Vagina (tissue), 2 donors: ENCODE measurements around the gene TRAPPC2L.

Experiments
- POLR2A ChIP-seq, 2 donors: fragments of 450-650 bp; IDR thresholded peaks; one replicate each; pipeline ENCODE4 v1.6.1; 2017; ENCODE audit warnings: antibody characterized with exemption in 2 of 2, mild to moderate bottlenecking in 2 of 2, moderate library complexity in 2 of 2
- POLR2AphosphoS5 ChIP-seq, 2 donors: sonication (generic); formaldehyde crosslinking; IDR thresholded peaks; one replicate each; pipeline ENCODE4 v1.9.0; 2017; ENCODE audit warnings: antibody characterized with exemption in 2 of 2, mild to moderate bottlenecking in 2 of 2, low read depth in 1 of 2; ENCODE audit not compliant: insufficient read depth in 1 of 2
- TF ChIP-seq, protein P1 (sequence below), 3 experiments: fragments of 450-650 bp in 2 of 3; fragments of 200-600 bp in 1 of 3; sonication (generic) in 1 of 3; IDR thresholded peaks; one replicate each; pipeline ENCODE4 v1.5.1; 2017 to 2019; ENCODE audit warnings: antibody characterized with exemption in 3 of 3, mild to moderate bottlenecking in 2 of 3, moderate library complexity in 2 of 3

DNA sequence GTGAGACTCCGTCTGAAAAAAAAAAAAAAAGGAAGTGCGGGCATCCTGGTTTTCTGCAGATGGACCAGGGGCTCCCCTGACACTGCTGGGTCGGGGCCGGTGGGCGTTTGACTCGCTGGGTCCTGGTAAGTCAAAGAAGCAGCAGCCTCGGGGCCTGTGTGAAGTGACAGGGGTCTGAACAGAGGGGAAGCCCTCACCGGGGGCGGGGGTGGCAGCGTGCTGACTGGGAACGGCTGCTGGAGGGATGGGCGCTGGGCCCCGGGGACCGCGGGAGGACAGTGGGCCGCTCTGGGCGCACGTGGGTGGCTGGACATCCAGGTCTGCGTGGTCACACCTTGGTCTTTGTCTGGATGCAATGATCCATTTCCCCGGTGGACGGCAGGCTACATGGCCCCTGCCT, 8.4 kb upstream of the TRAPPC2L start:
- TF ChIP-seq, protein P1, sequence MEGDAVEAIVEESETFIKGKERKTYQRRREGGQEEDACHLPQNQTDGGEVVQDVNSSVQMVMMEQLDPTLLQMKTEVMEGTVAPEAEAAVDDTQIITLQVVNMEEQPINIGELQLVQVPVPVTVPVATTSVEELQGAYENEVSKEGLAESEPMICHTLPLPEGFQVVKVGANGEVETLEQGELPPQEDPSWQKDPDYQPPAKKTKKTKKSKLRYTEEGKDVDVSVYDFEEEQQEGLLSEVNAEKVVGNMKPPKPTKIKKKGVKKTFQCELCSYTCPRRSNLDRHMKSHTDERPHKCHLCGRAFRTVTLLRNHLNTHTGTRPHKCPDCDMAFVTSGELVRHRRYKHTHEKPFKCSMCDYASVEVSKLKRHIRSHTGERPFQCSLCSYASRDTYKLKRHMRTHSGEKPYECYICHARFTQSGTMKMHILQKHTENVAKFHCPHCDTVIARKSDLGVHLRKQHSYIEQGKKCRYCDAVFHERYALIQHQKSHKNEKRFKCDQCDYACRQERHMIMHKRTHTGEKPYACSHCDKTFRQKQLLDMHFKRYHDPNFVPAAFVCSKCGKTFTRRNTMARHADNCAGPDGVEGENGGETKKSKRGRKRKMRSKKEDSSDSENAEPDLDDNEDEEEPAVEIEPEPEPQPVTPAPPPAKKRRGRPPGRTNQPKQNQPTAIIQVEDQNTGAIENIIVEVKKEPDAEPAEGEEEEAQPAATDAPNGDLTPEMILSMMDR (IDR thresholded peaks at IDR 0.05) = no peak
- TF ChIP-seq POLR2A (IDR thresholded peaks at IDR 0.05) (no peak), POLR2AphosphoS5 (IDR thresholded peaks at IDR 0.05; ENCODE audit: insufficient read depth in 1 of 2, low read depth in 1 of 2) (no peak)
